ENCODE measurements around the gene ALDH3B1.

DNA sequence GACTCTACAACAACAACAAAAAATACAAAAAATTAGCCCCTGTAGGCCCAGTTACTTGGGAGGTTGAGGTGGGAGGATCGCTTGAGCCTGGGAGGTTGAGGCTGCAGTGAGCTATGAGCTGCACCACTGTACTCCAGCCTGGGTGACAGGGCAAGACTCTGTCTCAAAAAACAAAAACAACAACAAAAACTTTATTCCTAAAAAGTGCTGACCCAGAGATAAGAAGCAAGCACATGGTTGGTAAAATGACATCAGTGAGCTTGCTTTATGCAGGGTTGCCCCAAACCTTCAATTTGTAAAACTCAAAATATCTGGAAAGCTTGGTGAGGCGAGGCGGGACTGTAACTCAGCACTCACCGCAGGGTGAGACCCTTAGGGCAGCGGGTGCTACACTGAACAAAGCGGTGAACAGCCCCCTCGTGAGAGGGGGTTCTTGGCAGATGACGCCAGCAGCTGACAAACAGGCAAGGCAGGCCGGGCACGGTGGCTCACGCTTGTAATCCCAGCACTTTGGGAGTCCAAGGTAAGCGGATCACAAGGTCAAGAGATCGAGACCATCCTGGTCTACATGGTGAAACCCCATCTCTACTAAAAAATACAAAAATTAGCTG, 25.2 kb downstream of the ALDH3B1 start:
- TF ChIP-seq, protein P1, sequence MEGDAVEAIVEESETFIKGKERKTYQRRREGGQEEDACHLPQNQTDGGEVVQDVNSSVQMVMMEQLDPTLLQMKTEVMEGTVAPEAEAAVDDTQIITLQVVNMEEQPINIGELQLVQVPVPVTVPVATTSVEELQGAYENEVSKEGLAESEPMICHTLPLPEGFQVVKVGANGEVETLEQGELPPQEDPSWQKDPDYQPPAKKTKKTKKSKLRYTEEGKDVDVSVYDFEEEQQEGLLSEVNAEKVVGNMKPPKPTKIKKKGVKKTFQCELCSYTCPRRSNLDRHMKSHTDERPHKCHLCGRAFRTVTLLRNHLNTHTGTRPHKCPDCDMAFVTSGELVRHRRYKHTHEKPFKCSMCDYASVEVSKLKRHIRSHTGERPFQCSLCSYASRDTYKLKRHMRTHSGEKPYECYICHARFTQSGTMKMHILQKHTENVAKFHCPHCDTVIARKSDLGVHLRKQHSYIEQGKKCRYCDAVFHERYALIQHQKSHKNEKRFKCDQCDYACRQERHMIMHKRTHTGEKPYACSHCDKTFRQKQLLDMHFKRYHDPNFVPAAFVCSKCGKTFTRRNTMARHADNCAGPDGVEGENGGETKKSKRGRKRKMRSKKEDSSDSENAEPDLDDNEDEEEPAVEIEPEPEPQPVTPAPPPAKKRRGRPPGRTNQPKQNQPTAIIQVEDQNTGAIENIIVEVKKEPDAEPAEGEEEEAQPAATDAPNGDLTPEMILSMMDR (IDR thresholded peaks at IDR 0.05; ENCODE audit: insufficient read depth, low read length, poor library complexity, severe bottlenecking), result no peak
- TF ChIP-seq EZH2phosphoT487 (conservative IDR thresholded peaks at IDR 0.05; ENCODE audit: low read length), result no peak

Data from SU-DHL-6 (cell line).